ENCODE results near the gene CRYBA1.
"Not testable (repeated sequence)": the region's sequence is repeated elsewhere in the genome, so short reads cannot be mapped to it uniquely, and the experiment has no call there.

Gene CRYBA1

GRCh38 chr17:29245401-29245800, 1.3 kb upstream of the CRYBA1 start:
- H3K4me1 ChIP-seq (ENCODE audit: insufficient read depth, low read length), result peaks cover 16% of the 10 kb centered on the region
- H3K9ac ChIP-seq (ENCODE audit: low read depth, low read length), result no peak overlapping the region
- no peaks in the 10 kb centered on the region for H3K9me3 ChIP-seq (ENCODE audit: control insufficient read depth, insufficient read depth, low read length)
- H3K36me3 ChIP-seq (ENCODE audit: insufficient read depth, low read length), result no peaks in the 10 kb centered on the region

- Histone ChIP-seq H3K9me3 (ENCODE audit: control insufficient read depth, insufficient read depth, low read length) (no peaks in the 10 kb centered on the region), H3K9ac (ENCODE audit: low read depth, low read length) (no peak overlapping the region), H3K36me3 (ENCODE audit: insufficient read depth, low read length) (no peaks in the 10 kb centered on the region), H3K4me1 (ENCODE audit: insufficient read depth, low read length) (no peaks in the 10 kb centered on the region; the same call in 1 of the 2 replicates)
These were observed 560 bp downstream of the CRYBA1 start for GRCh38 chr17:29247219-29247618.

GRCh38 chr17:29248845-29249244, 2.2 kb downstream of the CRYBA1 start:
- H3K9me3 ChIP-seq (ENCODE audit: control insufficient read depth, insufficient read depth, low read length), result no peaks in the 10 kb centered on the region
- no peaks in the 10 kb centered on the region for H3K36me3 ChIP-seq (ENCODE audit: insufficient read depth, low read length)
- H3K4me1 ChIP-seq (ENCODE audit: insufficient read depth, low read length), result no peaks in the 10 kb centered on the region; the same call in 1 of the 2 replicates
- no peak overlapping the region for H3K9ac ChIP-seq (ENCODE audit: low read depth, low read length)

- Histone ChIP-seq H3K4me1 (ENCODE audit: insufficient read depth, low read length) (no peaks in the 10 kb centered on the region), H3K9me3 (ENCODE audit: control insufficient read depth, insufficient read depth, low read length) (no peaks in the 10 kb centered on the region), H3K36me3 (ENCODE audit: insufficient read depth, low read length) (no peaks in the 10 kb centered on the region), H3K9ac (ENCODE audit: low read depth, low read length) (no peak overlapping the region)
These were observed 4.0 kb downstream of the CRYBA1 start for GRCh38 chr17:29250666-29251065.

- Histone ChIP-seq H3K9ac (ENCODE audit: low read depth, low read length) (no peak overlapping the region), H3K36me3 (ENCODE audit: insufficient read depth, low read length) (no peaks in the 10 kb centered on the region), H3K4me1 (ENCODE audit: insufficient read depth, low read length) (no peaks in the 10 kb centered on the region)
These were observed 4.5 kb downstream of the CRYBA1 start for GRCh38 chr17:29251184-29251583.

GRCh38 chr17:29252101-29252791, 5.6 kb downstream of the CRYBA1 start:
- Histone ChIP-seq H3K4me1 (ENCODE audit: insufficient read depth, low read length) (no peaks in the 10 kb centered on the region), H3K9ac (ENCODE audit: low read depth, low read length) (no peak overlapping the region), H3K9me3 (ENCODE audit: control insufficient read depth, insufficient read depth, low read length) (no peaks in the 10 kb centered on the region), H3K36me3 (ENCODE audit: insufficient read depth, low read length) (no peaks in the 10 kb centered on the region)

More at GRCh38 chr17:29251184-29251583, 4.5 kb downstream of the CRYBA1 start:
- no peaks in the 10 kb centered on the region for H3K9me3 ChIP-seq (ENCODE audit: control insufficient read depth, insufficient read depth, low read length)

- H3K36me3 ChIP-seq (ENCODE audit: insufficient read depth, low read length), result no peaks in the 10 kb centered on the region
- H3K9me3 ChIP-seq (ENCODE audit: control insufficient read depth, insufficient read depth, low read length), result no peaks in the 10 kb centered on the region
- no peaks in the 10 kb centered on the region for H3K4me1 ChIP-seq (ENCODE audit: insufficient read depth, low read length)
- H3K9ac ChIP-seq (ENCODE audit: low read depth, low read length), result no peak overlapping the region
These were observed 6.4 kb downstream of the CRYBA1 start for GRCh38 chr17:29253037-29253436.

GRCh38 chr17:29255926-29256522, 9.4 kb downstream of the CRYBA1 start:
- Histone ChIP-seq H3K9ac (ENCODE audit: low read depth, low read length) (no peak overlapping the region), H3K4me1 (ENCODE audit: insufficient read depth, low read length) (no peaks in the 10 kb centered on the region), H3K9me3 (ENCODE audit: control insufficient read depth, insufficient read depth, low read length) (no peaks in the 10 kb centered on the region), H3K36me3 (ENCODE audit: insufficient read depth, low read length) (no peaks in the 10 kb centered on the region)

- H3K9me3 ChIP-seq (ENCODE audit: control insufficient read depth, insufficient read depth, low read length), result no peaks in the 10 kb centered on the region
- no peaks in the 10 kb centered on the region for H3K4me1 ChIP-seq (ENCODE audit: insufficient read depth, low read length)
- H3K36me3 ChIP-seq (ENCODE audit: insufficient read depth, low read length), result peaks cover under 1% of the 10 kb centered on the region; the same call in 1 of the 2 replicates
- no peak overlapping the region; the same call in 1 of the 2 replicates for H3K9ac ChIP-seq (ENCODE audit: low read depth, low read length)
These were observed 10.2 kb downstream of the CRYBA1 start for GRCh38 chr17:29256735-29257466.

GRCh38 chr17:29257756-29258155, 11.1 kb downstream of the CRYBA1 start:
- Histone ChIP-seq H3K4me1 (ENCODE audit: insufficient read depth, low read length) (no peaks in the 10 kb centered on the region), H3K9ac (ENCODE audit: low read depth, low read length) (no peak overlapping the region), H3K36me3 (ENCODE audit: insufficient read depth, low read length) (peaks cover 7% of the 10 kb centered on the region), H3K9me3 (ENCODE audit: control insufficient read depth, insufficient read depth, low read length) (no peaks in the 10 kb centered on the region)

GRCh38 chr17:29263916-29264315, 17.3 kb downstream of the CRYBA1 start:
- H3K36me3 ChIP-seq (ENCODE audit: insufficient read depth, low read length), result peaks cover 25% of the 10 kb centered on the region
- H3K4me1 ChIP-seq (ENCODE audit: insufficient read depth, low read length), result no peaks in the 10 kb centered on the region
- no peaks in the 10 kb centered on the region for H3K9me3 ChIP-seq (ENCODE audit: control insufficient read depth, insufficient read depth, low read length)
- H3K9ac ChIP-seq (ENCODE audit: low read depth, low read length), result no peak overlapping the region

- not testable (repeated sequence) for H3K36me3 ChIP-seq (ENCODE audit: insufficient read depth, low read length); H3K4me1 ChIP-seq (ENCODE audit: insufficient read depth, low read length); H3K9me3 ChIP-seq (ENCODE audit: control insufficient read depth, insufficient read depth, low read length); H3K9ac ChIP-seq (ENCODE audit: low read depth, low read length)
These were observed 25.3 kb downstream of the CRYBA1 start for GRCh38 chr17:29271980-29272379.

- Histone ChIP-seq H3K9ac (ENCODE audit: low read depth, low read length) (no peak overlapping the region), H3K9me3 (ENCODE audit: control insufficient read depth, insufficient read depth, low read length) (no peaks in the 10 kb centered on the region), H3K4me1 (ENCODE audit: insufficient read depth, low read length) (peaks cover 5% of the 10 kb centered on the region; the same call in 1 of the 2 replicates), H3K36me3 (ENCODE audit: insufficient read depth, low read length) (peaks cover 8% of the 10 kb centered on the region)
These were observed 27.3 kb downstream of the CRYBA1 start for GRCh38 chr17:29273924-29274323.

GRCh38 chr17:29278692-29279091, 32.0 kb downstream of the CRYBA1 start:
- peaks cover 5% of the 10 kb centered on the region; the same call in 1 of the 2 replicates for H3K4me1 ChIP-seq (ENCODE audit: insufficient read depth, low read length)
- H3K9ac ChIP-seq (ENCODE audit: low read depth, low read length), result no peak overlapping the region
- H3K9me3 ChIP-seq (ENCODE audit: control insufficient read depth, insufficient read depth, low read length), result no peaks in the 10 kb centered on the region
- peaks cover 20% of the 10 kb centered on the region for H3K36me3 ChIP-seq (ENCODE audit: insufficient read depth, low read length)

Measured in ES-I3 (cell line).